Peyer's patch (tissue), 4 donors: ENCODE data around the gene RINL.

Source experiments
- CTCF ChIP-seq, 6 experiments: fragments of 450-650 bp in 4 of 6; fragments of 200-600 bp in 2 of 6; sonication (generic) in 1 of 6; IDR thresholded peaks; one replicate each; pipeline ENCODE4 v1.5.1; 2017 to 2019; ENCODE audit warnings: antibody characterized with exemption in 6 of 6, mild to moderate bottlenecking in 3 of 6, moderate library complexity in 1 of 6
- POLR2A ChIP-seq, 2 donors: fragments of 450-650 bp; IDR thresholded peaks; one replicate each; pipeline ENCODE4 v1.5.1; 2017; ENCODE audit warnings: antibody characterized with exemption in 2 of 2, mild to moderate bottlenecking in 2 of 2, moderate library complexity in 2 of 2

DNA sequence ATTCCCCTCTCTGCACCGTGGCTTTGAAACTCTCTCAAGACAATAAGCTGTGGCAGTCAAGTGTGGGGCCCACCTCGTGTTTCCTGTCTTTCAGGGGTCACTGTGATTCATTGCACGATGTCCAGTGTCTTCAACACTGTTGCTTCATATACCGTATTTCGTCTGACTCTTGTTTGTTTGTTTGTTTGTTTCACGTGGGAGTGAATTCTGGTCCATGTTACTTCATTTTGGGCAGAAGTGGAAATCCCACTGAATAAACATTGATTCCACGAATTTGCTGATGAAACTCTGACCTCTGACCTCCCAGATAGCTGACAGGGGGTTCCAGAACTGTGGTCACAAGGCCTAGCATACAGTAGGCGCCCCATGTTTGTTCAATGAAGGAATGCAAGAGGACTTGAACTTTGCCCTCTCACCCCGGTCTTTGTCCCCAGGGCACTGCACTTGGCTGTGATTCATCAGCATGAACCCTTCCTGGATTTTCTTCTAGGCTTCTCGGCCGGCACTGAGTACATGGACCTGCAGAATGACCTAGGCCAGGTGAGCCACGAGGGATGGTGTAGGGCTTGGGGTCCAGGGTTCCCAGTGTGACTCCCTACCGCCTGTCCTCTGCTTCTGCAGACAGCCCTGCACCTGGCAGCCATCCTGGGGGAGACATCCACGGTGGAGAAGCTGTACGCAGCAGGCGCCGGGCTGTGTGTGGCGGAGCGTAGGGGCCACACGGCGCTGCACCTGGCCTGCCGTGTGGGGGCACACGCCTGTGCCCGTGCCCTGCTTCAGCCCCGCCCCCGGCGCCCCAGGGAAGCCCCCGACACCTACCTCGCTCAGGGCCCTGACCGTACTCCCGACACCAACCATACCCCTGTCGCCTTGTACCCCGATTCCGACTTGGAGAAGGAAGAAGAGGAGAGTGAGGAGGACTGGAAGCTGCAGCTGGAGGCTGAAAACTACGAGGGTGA is 26.8 kb upstream of the RINL start:
- TF ChIP-seq CTCF (IDR thresholded peaks at IDR 0.05) (no peak), POLR2A (IDR thresholded peaks at IDR 0.05) (no peak)
